Upper lobe of right lung (tissue), 1 donor: ENCODE measurements around the gene A1BG. TPM values are rescaled to one million over a fixed set of nuclear protein-coding genes. Genes with fewer than 3 reads are reported as not detected.
A peak's percentile ranks its signal among the peaks of the same experiment; 100 is the strongest.

Experiments
- ATAC-seq: fragments of 200-7000 bp; cut with Tn5 transposase; one replicate; pipeline ENCODE4 v1.9.1; 2020; ENCODE audit warnings: mild to moderate bottlenecking, moderate library complexity
- DNase-seq: peaks from one replicate; pipeline ENCODE4 v3.0.0-alpha.2; 2020
- H3K27ac ChIP-seq: fragments of 200-600 bp; one replicate; pipeline ENCODE4 v1.8.0; 2022
- H3K27me3 ChIP-seq: fragments of 200-600 bp; one replicate; pipeline ENCODE4 v1.8.0; 2022; ENCODE audit warnings: mild to moderate bottlenecking
- H3K36me3 ChIP-seq: fragments of 200-600 bp; one replicate; pipeline ENCODE4 v1.8.0; 2022
- H3K4me1 ChIP-seq: fragments of 200-600 bp; one replicate; pipeline ENCODE4 v1.8.0; 2022
- H3K4me3 ChIP-seq: fragments of 200-600 bp; one replicate; pipeline ENCODE4 v1.8.0; 2022; ENCODE audit warnings: mild to moderate bottlenecking
- H3K9me3 ChIP-seq: fragments of 200-600 bp; one replicate; pipeline ENCODE4 v1.8.0; 2022
- CTCF ChIP-seq: fragments of 200-600 bp; IDR thresholded peaks from one replicate; pipeline ENCODE4 v1.8.0; 2022; ENCODE audit warnings: antibody characterized with exemption
- intact Hi-C: fragments of 100-400 bp; cut with DNase I; formaldehyde crosslinking; loops from one replicate; pipeline ENCODE4 v1.11.0; 2022
- total RNA-seq: library from RNA; stranded (reverse); fragmentation: NEBNext Ultra II Directional; extraction: Animal tissue kit (Norgen Biotek cat#: 25700); gene quantifications from one replicate; pipeline ENCODE4 v1.2.1, GENCODE V29; 2021
- donor health status: DM: no; HTN: yes; CAD: no; lungs with severe emphysema.

The A1BG gene
- total RNA-seq, 1 donor from 2014 or later: 12.7 TPM

GRCh38 chr19:58388175-58388526, 34.9 kb upstream of the A1BG start:
- H3K9me3 ChIP-seq: no peaks in the 10 kb centered on the region
- H3K36me3 ChIP-seq: peaks cover 50% of the 10 kb centered on the region
- H3K27me3 ChIP-seq: no peaks in the 10 kb centered on the region
- peak overlapping the region; percentile 78 for H3K4me3 ChIP-seq
- ATAC-seq (no peak), DNase-seq (no peak)
- intact Hi-C loops: no loop called here
- TF ChIP-seq CTCF: no peak
- peaks cover 16% of the 10 kb centered on the region for H3K4me1 ChIP-seq
- H3K27ac ChIP-seq: no peak overlapping the region

- no peak for DNase-seq
- no peak for ATAC-seq
- no peaks in the 10 kb centered on the region for H3K27me3 ChIP-seq
- H3K36me3 ChIP-seq: peaks cover 44% of the 10 kb centered on the region
- no peak for TF ChIP-seq CTCF
- H3K4me1 ChIP-seq: peaks cover 16% of the 10 kb centered on the region
- peak overlapping the region; percentile 78 for H3K4me3 ChIP-seq
- H3K9me3 ChIP-seq: no peaks in the 10 kb centered on the region
- peak overlapping the region; percentile 99 for H3K27ac ChIP-seq
- intact Hi-C loops: no loop called here
Measured at GRCh38 chr19:58387338-58388174, 34.3 kb upstream of the A1BG start.

GRCh38 chr19:58386576-58387337, 33.5 kb upstream of the A1BG start, which contains the start of gene RPS5:
Gene RPS5, plus strand, starts transcription at chr19:58387269. Its CDS starts 869 bp downstream, at chr19:58388138.
- intact Hi-C loops: no loop called here
- Histone ChIP-seq H3K36me3 (peaks cover 36% of the 10 kb centered on the region), H3K4me3 (peak within 1 kb of the TSS; percentile 78), H3K27me3 (no peaks in the 10 kb centered on the region), H3K4me1 (peaks cover 21% of the 10 kb centered on the region), H3K9me3 (no peaks in the 10 kb centered on the region), H3K27ac (peak within 1 kb of the TSS; percentile 99)
- DNase-seq: peak; percentile 96
- no peak for TF ChIP-seq CTCF
- peak; percentile 93 for ATAC-seq

GRCh38 chr19:58385891-58386575, 32.7 kb upstream of the A1BG start:
- H3K4me1 ChIP-seq: peaks cover 24% of the 10 kb centered on the region
- intact Hi-C loops: no loop called here
- ATAC-seq: peak; percentile 8

More at GRCh38 chr19:58385891-58386575, 32.7 kb upstream of the A1BG start:
- peaks cover 29% of the 10 kb centered on the region for H3K36me3 ChIP-seq
- TF ChIP-seq CTCF: no peak
- peak overlapping the region; percentile 99 for H3K27ac ChIP-seq
- peak overlapping the region; percentile 78 for H3K4me3 ChIP-seq
- H3K27me3 ChIP-seq: no peaks in the 10 kb centered on the region
- no peaks in the 10 kb centered on the region for H3K9me3 ChIP-seq
- no peak for DNase-seq
